ENCODE measurements around the gene CNTN1.
A peak's percentile ranks its signal among the peaks of the same experiment; 100 is the strongest.

Gene CNTN1

DNA sequence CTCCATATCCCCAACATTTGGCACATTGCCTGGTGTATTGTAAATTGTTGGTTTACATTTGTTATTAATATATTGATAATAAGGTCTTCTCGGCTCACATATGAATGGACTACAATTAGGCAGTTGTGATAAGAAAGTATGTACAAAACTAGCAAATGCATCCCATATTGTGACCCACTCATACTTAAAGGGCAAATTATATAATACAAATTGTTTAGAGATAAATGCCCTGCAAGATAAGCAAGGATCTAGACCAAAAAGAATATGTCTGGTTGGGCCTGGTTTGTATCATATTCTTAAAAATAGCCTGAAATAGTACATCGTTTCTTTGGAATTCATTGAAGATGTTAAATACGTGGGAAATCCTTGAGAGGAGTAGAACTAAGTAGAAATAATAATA is 151.3 kb downstream of the CNTN1 start:
- no peak for DNase-seq (ENCODE audit: low spot score)

DNA sequence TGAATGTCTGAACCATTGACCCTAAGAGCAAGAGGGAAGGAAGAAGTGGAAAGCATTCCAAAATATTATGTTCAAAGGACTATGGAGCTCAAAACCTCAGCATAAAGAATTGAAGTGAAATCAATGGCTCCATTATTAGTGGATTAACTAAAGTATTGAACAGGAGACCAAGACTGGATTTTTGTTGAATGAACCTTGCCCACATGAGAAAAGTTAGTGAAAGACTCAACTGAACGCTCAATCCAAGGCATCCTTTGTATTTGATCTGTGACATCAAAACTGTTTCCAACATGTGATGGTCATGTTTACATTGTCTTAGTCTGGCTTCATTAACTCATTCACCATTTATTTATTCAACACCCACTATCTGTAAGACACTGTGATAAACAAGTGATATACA is 161.0 kb downstream of the CNTN1 start:
- DNase-seq (ENCODE audit: low spot score), result no peak

DNA sequence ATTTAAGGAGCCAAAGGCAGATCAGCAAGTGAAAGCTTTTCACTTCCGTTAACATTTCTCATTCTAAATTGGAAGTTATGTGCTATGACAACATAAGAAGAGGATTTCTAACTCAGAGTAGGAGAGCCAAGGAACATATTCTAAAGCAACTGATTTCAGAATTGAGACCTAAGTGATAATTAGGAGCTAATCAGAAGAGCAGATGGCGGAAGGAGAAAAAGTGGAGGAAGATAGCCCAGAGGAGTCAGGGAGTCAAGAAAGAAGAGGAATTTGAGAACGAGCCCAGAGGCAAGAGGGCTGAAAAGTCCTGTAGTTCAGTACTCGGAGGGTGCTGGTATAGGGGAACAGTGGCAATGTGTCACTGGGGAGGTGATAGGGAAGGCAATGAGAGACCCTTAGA is 162.4 kb downstream of the CNTN1 start:
- no peak for DNase-seq (ENCODE audit: low spot score)

DNA sequence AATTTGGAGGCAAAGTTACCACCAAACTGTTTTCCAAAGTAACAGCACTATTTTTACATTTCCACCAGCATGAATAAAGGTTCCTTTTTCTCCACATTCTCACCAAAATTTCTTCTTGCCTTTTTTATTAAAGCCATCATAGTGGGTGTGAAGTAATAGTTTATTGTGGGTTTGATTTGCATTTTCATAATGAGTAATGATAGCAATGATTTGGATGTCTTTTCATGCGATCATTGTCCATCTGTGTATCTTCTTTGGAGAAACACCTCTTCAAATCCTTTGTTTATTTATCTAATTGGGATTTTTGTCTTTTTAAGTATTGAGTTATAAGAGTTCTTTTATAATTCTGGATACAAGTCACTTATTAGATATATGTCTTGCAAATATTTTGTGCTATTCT is 172.7 kb downstream of the CNTN1 start:
- DNase-seq (ENCODE audit: low spot score), result no peak

DNA sequence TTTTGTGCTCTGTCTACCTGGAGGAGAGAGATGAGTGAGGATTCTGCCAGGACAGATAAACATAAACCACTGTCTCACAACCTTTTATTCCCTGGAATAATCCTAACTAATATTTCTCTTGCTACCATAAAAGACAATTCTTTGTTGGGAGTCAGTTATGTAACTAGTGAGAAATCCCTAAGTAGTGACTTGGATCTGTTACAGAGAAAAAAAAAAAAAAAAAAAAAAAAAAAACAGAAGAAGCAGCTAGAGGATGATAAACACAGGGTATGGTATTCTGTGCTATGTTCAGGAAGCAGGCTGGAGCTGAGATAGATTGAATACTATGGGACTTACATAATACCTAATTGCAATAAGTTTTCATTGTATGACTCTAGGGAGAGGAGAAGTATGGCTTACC is 178.7 kb downstream of the CNTN1 start:
- DNase-seq (ENCODE audit: low spot score), result no peak

DNA sequence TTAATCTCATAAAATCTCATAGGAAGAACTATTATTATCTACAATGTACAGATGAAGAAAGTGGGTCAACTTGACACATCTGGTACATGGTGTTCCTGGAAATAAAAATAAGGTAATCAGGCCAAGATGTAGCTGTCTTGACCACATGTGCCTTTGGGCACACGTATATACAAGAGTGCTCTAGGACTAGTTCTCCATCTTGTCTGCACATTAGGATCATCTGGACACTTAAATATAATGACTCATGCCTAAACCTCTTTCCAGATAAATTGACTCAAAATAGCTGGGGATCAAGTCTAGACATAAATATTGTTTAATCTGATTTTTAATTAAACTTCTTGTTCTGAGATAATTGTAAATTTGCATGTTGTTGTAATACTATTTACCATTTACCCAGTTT is 182.6 kb downstream of the CNTN1 start:
- no peak for DNase-seq (ENCODE audit: low spot score)

DNA sequence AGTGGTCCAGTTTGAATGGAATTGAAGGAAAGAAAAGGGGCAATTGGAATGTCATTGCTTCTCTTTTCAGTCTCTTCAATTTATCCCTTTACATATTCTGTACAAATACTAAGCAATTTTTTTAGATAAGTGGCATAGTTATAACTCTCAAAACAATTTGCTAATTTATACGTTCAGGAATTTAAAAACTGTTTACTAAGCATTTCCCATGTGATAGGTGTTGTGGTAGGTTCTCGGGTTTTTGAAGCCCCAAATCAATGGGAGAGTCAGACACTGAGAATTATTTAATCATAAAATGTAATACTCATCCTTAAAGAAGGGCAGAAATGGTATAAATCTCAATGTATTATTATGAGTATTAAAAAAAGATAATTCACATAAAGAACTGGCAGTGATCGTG is 197.1 kb downstream of the CNTN1 start:
- no peak for DNase-seq (ENCODE audit: low spot score)

DNA sequence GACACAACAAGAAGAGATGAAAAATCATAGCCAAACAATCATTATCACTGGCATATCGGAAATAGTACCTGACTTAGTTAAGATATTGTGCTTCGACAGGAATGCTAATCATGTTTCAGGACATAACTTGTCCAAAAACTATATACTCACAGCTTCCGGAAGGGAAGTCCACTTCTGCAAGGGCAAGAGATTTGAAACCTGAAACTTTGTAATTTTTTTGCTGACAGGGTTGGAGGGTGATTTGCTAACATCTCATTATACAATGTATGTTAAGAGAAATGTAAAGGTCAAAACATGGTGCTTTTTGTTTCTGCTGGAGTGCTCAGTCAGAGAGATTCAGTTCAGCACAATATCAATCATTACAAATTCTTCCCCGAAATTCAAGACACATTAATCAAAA is 200.3 kb downstream of the CNTN1 start:
- no peak for DNase-seq (ENCODE audit: low spot score)

DNA sequence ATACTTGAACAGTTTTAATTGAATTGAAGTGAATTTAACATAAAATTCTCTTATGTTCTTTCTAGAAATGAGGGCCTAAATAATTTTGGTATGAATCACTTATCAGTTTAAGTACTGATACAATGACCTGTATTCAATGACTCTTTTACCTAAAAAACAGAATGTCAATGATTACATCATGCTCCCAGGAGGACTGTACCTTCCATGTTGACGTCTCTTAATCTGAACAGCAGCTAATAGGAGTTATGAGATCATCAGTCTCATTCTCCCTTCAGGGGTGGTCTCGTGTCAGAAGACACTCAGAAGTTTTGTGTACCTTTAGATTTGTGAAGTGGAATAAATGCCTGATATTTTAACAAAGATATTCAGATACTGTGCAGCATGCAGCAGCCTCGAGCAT is 206.3 kb downstream of the CNTN1 start:
- no peak for DNase-seq (ENCODE audit: low spot score)

DNA sequence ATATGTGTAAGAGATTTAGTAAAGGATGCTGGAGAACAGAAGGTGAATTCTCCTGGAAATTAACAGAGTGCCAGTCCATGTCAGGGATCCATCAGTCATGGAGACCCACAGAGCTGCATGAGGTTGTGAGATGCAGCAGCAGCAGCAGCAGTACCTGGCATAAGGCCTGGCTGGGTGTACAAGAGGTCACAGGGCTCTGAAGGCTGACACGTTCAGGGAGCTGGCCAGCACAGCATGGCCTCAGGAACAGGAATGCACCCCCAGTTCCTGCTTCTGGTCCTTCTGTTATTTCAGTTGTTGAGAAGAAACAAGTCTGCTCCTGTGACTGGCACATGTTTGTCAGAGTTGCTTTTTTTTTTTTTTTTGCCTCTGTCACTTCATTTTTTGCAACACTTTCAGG is 210.8 kb downstream of the CNTN1 start:
- DNase-seq (ENCODE audit: low spot score), result no peak

DNA sequence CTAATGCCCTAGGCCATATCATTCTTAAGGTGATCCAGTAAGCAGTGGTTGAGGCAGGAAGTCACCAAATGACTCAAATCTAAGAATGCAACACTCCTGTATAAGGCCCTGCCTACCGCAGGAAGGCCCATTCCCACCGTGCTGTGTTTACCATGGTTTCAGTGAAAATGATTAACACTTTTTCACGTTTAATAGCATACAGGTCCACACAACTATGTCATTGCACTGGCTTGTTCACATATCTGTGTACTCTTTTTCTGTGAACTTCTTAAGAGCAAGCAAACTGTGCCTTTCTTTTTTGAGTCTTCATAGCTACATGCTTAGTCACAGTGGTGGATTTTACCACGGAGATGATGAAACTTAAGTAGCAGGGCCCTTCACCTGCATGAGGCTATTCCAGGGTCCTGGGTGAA is 214.9 kb downstream of the CNTN1 start:
- DNase-seq (ENCODE audit: low spot score), result no peak

DNA sequence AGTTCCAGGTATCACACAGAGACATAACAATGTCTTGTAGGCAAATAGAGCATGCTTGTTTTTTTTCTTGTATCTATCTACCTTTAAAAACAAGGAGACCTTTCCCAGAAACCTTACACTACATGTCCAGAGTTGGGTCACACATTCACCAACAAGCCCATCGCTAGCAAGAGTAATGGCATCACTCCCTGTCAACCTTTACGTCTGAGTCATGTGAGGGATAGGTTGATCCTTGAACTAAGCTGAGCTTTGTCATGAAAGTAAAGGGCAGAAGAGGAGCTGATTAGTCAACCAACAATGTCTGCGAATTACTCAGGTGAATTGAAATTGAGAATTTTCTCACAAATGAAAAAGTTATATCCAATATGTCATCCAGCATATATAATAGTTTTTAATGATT is 219.4 kb downstream of the CNTN1 start:
- DNase-seq (ENCODE audit: low spot score), result no peak

DNA sequence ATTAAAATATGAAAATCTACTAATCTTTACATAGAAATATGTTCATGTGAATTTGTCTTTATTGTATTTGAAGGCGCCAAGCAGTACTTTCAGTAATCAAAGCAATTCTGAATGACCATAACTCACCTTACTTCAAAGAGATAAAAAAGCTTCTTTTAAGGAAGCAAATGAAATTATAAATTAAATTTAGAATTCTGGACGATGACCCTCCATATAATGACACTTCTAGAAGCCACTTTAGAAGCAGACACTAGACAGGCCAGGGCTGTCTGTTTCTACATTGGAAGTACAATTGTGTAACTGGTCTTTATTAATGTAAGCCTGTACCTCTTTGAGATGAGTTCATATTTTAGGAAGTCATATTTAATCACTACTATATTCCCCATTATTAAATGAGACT is 222.9 kb downstream of the CNTN1 start:
- DNase-seq (ENCODE audit: low spot score), result no peak

DNA sequence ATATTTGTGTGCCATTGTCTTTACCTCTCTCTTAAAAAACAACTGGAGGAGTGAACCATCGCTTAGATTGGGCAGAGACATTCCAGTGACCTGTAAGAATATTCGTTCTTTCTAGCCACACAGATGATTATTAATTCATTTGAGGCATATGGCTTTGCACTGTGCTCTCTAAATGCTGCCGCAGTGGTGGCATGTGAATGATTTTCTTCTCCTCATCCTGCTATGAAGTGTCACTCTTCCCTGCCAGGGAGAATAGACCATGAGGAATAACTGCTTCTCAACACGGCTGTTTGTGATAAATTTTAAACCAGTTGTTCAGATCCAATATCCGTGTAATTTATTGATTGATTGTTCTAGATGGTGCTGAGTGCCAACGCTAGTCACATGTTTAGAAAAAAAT is 225.3 kb downstream of the CNTN1 start:
- DNase-seq (ENCODE audit: low spot score), result no peak

DNA sequence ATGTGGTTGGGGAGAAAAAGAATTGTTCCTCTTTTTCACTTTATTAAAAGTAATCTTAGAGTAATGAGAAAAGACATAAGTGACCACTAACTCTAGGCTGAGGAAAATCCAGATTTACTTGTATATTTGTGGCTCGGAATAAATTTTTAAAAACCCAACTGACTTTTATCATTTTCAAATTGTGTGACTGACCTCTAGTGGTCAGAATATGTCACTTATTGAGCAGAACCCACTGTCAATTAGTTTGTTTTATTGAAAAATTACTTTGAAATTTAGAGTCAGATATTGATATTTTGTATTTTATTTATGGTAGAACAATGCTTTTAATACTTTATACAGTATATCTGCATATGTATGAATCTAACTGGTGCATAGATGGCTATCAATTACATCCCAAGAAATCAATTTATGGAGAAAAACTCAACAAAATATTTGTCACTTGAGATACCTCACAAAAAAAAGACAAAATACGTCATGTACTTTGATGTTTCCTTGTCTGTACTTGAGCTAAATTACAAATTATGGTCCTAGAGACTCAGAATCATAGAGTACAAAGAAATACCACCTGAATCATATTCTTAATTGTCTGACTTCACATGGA is 229.4 kb downstream of the CNTN1 start:
- peak; percentile 35 for DNase-seq (ENCODE audit: low spot score)

DNA sequence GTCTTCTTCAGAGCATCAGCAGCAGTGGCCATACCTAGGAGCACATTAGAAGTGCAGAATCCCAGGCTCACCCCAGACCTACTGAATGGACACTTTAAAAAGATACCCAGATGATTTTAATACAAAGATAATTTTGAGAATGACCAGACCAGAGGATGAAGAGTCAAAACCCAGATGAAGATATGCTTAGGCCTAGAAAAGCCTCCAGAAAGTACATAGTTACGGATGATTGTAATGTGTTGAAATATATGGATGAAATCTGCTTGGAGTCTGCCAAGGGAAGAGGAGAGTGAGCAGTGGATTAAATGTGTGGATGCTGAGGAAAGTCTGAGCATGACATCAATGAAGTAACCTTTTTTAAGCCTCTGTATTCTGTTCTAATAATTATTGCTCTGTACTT is 245.7 kb downstream of the CNTN1 start:
- DNase-seq (ENCODE audit: low spot score), result no peak

DNA sequence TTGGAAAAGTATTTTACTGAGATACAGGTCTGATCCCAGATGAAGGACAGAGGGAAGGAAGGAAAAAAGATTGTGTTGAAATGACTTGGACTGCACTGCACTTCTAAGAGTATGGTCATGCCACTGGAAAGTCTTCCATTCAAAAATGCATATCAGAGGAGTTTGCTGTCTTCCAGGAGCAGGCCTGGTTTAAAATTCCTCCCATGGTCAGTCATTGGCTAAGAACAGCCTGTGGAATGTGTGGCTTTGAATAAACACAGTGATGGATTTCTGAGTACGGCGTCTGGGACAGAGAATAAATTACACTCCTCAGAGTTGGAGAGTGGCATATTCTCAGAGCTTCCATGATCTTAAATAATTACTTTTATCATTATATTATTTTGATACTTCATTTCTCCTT is 250.1 kb downstream of the CNTN1 start:
- DNase-seq (ENCODE audit: low spot score), result no peak

DNA sequence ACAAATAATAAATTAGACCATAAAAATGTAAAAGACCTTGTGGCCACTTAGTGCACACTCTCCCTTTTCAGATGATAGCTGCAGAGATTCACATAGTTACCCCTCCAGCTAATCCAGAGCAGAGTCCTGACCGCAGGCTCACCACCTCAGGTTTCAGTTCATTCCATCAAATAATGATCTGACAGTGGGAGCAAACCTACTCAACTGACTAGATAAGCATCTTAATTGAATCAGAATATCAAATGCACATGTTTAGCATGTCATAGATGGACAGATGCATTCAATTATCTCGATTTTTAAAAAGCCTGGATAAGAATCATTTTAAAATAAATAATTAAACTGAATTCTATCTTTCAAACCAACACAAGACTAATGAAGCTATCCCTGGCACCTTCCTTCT is 253.5 kb downstream of the CNTN1 start:
- no peak for DNase-seq (ENCODE audit: low spot score)

DNA sequence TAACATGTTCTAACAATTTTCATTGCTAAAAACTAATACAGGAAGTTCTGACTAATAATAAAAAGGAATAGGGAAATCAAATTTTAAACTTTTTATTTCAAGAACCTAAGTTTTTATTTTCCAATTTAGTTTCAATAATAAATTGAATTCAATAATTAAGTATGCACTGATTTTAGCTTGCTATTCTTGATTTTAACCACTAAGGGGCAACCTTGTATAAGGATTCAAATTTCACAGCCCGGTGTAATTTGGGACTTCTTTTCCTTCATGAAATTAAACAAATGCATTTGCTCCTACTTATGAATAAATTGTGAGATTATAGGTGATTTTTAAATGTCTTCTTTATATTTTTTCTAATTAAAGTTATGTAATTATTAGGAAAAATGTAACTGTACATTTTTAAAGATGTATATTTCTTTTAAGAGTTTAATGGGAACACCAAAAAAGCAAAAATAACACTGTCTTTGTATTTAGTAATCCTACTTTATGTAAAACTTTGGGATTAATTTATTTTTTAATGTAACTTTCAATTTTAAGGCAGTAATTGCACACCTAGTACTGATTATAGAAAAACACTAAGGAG is 254.5 kb downstream of the CNTN1 start:
- DNase-seq (ENCODE audit: low spot score), result peak; percentile 50

DNA sequence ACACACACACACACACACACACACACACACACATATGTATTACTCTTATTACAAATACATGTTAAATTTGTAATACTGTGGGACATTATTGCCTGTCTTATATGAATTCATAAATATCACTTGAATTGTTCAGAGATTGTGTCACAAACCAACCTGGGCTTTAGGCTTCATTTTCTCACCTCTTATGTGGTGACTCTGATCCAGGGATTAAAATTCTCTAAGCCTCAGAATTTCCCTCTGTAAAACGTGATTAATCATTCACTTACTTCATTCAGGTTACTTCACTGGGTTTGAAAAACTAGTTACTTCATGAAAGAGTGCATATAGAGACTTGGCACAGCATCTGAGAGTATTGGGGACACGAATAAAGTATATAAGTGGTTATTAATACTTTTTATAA is 255.6 kb downstream of the CNTN1 start:
- no peak for DNase-seq (ENCODE audit: low spot score)

DNA sequence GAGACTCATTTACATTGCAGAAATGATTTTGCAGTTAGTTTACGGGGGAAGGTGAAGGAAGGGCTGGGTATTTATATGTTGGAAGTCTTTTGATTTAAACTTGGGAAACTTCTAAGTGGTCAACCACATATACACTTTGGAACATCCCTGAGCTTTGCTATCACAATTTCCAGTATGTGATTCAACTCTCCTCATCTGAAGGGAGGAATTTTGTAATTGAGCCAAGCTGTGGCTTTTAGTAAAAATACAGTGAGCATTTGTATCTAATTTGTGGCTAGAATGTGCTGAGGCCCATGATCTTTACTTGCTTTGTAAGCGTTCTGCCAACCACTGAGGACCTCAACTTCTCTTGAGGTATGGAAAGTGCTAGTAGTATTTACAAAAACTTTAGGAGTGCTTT is 260.8 kb downstream of the CNTN1 start:
- DNase-seq (ENCODE audit: low spot score), result no peak

DNA sequence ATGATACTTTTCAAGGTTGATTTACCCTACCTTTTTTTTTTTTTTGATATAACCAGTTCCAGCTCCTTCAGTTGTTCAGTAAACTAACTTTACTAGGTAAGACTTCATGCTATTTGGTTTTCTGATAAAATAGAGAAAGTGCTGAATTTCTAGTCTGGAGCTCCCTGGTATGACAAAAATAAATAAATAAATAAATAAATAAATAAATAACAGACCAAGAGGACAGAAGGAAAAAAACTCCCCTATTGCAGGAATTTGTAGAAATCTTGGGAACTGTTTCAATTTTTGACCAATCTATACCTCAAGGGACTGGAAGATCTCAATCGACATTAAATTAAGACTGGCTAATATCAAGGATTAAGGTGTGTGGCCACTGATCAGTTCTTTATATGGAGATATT is 265.2 kb downstream of the CNTN1 start:
- no peak for DNase-seq (ENCODE audit: low spot score)

DNA sequence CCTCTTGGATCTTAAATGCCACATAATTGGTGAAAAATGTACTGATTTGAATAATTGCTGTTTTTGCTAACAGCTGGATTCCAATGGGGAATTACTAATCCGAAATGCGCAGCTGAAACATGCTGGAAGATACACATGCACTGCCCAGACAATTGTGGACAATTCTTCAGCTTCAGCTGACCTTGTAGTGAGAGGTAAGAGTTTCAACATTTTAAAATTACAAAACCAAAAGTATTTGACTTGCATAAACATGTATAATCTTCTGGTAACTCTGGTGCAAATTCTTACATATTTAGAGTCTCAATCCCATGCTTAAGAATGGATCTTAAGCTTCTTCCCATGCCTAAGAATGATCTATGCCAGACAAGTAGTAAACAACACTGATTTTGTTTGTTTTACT is 266.8 kb downstream of the CNTN1 start:
- DNase-seq (ENCODE audit: low spot score), result no peak

DNA sequence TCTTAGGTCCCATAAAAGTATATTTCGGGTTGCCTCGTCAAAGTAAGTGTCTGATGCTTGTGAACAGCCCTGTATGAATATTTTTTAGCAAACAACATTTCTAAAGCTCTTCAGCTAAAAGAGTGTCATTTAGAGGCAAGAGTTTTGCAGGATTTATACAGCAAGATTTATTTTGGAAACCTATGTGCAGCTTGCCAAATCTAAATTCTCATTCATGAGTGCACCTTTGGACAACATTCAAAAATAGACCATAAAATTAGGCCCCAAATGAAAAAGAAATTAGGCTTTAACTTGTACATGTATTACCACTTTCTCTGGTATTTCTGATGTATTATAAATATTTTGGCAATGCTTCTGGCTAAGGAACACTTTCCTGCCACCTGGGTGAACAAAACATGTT is 271.5 kb downstream of the CNTN1 start:
- no peak for DNase-seq (ENCODE audit: low spot score)

DNA sequence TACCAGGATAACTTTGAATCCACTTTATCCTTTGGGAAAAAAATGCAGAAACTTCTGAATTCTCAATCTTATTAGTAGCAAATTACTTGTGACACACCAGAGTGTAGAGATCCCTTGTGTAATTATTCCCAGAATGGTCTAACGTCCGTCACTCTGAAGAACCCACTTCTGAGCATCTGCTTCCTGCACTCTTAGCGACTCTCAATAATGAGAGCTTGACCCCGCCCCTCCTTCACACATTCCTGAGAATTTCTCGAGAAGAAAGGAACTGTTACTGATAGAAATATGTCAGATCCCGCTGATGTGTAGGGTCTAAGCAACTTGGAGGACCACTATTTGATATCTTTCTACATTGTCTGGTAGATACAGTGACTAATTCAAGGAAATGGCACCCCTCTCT is 277.6 kb downstream of the CNTN1 start:
- DNase-seq (ENCODE audit: low spot score), result no peak
